HG02571 (cell line): ENCODE measurements around the gene MERTK.

ENCODE experiments used
- ATAC-seq: cut with Tn5 transposase; IDR thresholded peaks from one replicate; pipeline ENCODE4 v1.9.1; 2021; ENCODE audit warnings: mild to moderate bottlenecking, moderate library complexity; ENCODE audit not compliant: unreplicated experiment

The MERTK gene

GRCh38 chr2:111975819-111976218 lies 77.4 kb downstream of the MERTK start:
- ATAC-seq = no peak

GRCh38 chr2:111977240-111977639 lies 78.8 kb downstream of the MERTK start:
- ATAC-seq = no peak

GRCh38 chr2:111978452-111979170 lies 80.2 kb downstream of the MERTK start:
- ATAC-seq = no peak

GRCh38 chr2:111981666-111982065 lies 83.3 kb downstream of the MERTK start:
- ATAC-seq = no peak

- ATAC-seq = no peak
Measured at GRCh38 chr2:111982822-111983221, 84.4 kb downstream of the MERTK start.

GRCh38 chr2:111983478-111984212 lies 85.2 kb downstream of the MERTK start:
- no peak for ATAC-seq

- no peak for ATAC-seq
Measured at GRCh38 chr2:111984213-111984604, 85.8 kb downstream of the MERTK start.

- no peak for ATAC-seq
Measured at GRCh38 chr2:111985514-111985913, 87.1 kb downstream of the MERTK start.

- ATAC-seq = no peak
Measured at GRCh38 chr2:111986116-111986900, 87.9 kb downstream of the MERTK start.

GRCh38 chr2:111990375-111990774 lies 92.0 kb downstream of the MERTK start:
- ATAC-seq = no peak

- ATAC-seq = no peak
Measured at GRCh38 chr2:111990856-111991255, 92.4 kb downstream of the MERTK start.

- ATAC-seq = no peak
Measured at GRCh38 chr2:111994042-111994441, 95.6 kb downstream of the MERTK start.

- ATAC-seq = no peak
Measured at GRCh38 chr2:111995148-111995547, 96.7 kb downstream of the MERTK start.

GRCh38 chr2:111999809-112000208 lies 101.4 kb downstream of the MERTK start:
- ATAC-seq = no peak

GRCh38 chr2:112000399-112001135 lies 102.2 kb downstream of the MERTK start:
- ATAC-seq = no peak

GRCh38 chr2:112001136-112001715 lies 102.8 kb downstream of the MERTK start:
- ATAC-seq = no peak

- no peak for ATAC-seq
Measured at GRCh38 chr2:112001942-112002341, 103.5 kb downstream of the MERTK start.

GRCh38 chr2:112003576-112004252 lies 105.3 kb downstream of the MERTK start:
- ATAC-seq = no peak

- ATAC-seq = no peak
Measured at GRCh38 chr2:112004253-112004645, 105.8 kb downstream of the MERTK start.
